ENCODE results near the gene MYO3B. TPM values are rescaled to one million over a fixed set of nuclear protein-coding genes. Genes with fewer than 3 reads are reported as not detected.

The MYO3B gene
- total RNA-seq, 1 donor from 2014 or later: 0.22 TPM

DNA sequence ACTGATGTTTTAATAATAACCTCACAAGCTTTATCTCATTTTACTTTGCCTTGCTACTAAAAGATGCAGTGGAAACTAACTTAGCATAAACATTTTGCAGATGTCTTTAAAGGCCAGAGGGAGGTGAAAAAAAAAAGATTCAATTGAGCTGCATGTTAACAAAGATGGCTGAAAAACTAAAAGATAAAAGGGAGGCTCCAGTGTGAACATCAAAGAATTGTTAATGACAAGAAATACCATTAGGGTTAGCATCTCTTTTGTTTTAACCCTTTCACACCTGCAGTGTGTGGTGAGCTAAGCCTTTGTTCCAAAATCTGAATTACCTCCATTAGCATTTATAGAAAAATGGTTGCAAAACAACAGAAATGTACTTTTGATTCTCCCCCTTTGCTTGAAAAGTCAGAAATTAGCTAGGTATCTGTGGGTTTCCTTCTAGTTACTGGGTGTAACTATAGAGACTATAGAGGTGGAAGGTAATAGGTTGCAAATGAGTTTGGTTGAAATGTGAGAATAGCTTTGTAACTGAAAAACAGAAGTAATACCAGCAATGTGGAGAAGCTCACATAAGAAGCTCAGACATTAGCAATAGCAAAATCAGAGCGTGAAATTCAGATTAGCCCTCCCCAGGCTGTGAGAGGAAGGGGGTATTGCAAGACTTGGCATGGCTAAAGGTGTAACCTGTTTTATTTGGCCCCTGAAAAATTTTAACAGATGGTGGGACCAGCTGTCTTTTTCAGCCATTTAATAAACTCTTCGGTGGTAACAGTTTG is 502.4 kb downstream of the MYO3B start:
- Mint-ChIP-seq H3K4me1 (ENCODE audit: low read depth, unreplicated experiment) (peaks cover 22% of the 10 kb centered on the region), H3K9me3 (ENCODE audit: unreplicated experiment) (peaks cover 1% of the 10 kb centered on the region), H3K27me3 (ENCODE audit: unreplicated experiment) (no peaks in the 10 kb centered on the region), H3K4me3 (ENCODE audit: unreplicated experiment) (no peak overlapping the region), H3K27ac (ENCODE audit: unreplicated experiment) (no peak overlapping the region), H3K36me3 (ENCODE audit: unreplicated experiment) (no peaks in the 10 kb centered on the region)
- DNase-seq: no peak
- TF ChIP-seq, protein P1, sequence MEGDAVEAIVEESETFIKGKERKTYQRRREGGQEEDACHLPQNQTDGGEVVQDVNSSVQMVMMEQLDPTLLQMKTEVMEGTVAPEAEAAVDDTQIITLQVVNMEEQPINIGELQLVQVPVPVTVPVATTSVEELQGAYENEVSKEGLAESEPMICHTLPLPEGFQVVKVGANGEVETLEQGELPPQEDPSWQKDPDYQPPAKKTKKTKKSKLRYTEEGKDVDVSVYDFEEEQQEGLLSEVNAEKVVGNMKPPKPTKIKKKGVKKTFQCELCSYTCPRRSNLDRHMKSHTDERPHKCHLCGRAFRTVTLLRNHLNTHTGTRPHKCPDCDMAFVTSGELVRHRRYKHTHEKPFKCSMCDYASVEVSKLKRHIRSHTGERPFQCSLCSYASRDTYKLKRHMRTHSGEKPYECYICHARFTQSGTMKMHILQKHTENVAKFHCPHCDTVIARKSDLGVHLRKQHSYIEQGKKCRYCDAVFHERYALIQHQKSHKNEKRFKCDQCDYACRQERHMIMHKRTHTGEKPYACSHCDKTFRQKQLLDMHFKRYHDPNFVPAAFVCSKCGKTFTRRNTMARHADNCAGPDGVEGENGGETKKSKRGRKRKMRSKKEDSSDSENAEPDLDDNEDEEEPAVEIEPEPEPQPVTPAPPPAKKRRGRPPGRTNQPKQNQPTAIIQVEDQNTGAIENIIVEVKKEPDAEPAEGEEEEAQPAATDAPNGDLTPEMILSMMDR (IDR thresholded peaks at IDR 0.05; ENCODE audit: partially characterized antibody, unreplicated experiment): no peak

DNA sequence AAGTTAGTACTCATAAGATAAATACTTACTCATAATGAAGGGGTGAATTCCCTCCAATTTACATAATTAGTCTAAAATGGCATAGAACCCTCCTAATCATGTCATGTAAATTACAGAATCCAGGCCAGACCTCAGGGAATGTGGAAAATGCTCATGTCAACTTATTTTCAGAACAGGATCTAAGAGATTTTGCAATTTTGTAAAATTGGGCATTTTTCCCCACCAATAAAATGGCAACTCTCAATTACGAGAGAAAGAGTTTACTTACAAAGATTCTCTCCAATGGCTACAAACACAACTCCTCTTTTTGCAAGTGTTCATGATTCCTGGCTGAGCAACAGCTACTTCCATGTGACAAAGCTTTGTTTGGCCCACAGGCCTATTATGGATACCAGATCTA is 503.4 kb downstream of the MYO3B start:
- TF ChIP-seq, protein P1 (IDR thresholded peaks at IDR 0.05; ENCODE audit: partially characterized antibody, unreplicated experiment): no peak
- no peaks in the 10 kb centered on the region for H3K27me3 Mint-ChIP-seq (ENCODE audit: unreplicated experiment)
- H3K9me3 Mint-ChIP-seq (ENCODE audit: unreplicated experiment): peaks cover 1% of the 10 kb centered on the region
- no peaks in the 10 kb centered on the region for H3K36me3 Mint-ChIP-seq (ENCODE audit: unreplicated experiment)
- peaks cover 27% of the 10 kb centered on the region for H3K4me1 Mint-ChIP-seq (ENCODE audit: low read depth, unreplicated experiment)
- no peak overlapping the region for H3K4me3 Mint-ChIP-seq (ENCODE audit: unreplicated experiment)
- H3K27ac Mint-ChIP-seq (ENCODE audit: unreplicated experiment): no peak overlapping the region
- DNase-seq: no peak

DNA sequence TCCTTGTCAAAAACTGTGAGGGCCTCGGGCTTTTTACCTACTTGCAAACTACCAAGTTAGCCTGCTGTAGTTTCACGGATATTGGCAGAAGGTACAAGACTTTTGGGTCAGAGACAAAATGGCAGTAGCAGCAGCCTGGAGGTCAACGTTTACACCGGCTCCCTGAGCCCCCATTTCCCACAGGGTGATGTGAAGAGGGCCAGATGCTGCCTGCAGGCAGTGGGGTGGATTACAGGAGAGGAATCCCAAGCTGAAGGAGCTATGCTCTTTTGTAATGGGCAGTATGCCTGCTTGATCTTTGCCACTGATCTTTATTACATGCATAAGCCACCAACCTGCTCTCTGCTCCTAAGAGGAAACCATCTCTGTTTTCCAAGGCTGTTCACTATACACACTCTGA is 507.6 kb downstream of the MYO3B start:
- no peak overlapping the region for H3K4me3 Mint-ChIP-seq (ENCODE audit: unreplicated experiment)
- peaks cover 3% of the 10 kb centered on the region for H3K9me3 Mint-ChIP-seq (ENCODE audit: unreplicated experiment)
- no peaks in the 10 kb centered on the region for H3K27me3 Mint-ChIP-seq (ENCODE audit: unreplicated experiment)
- H3K27ac Mint-ChIP-seq (ENCODE audit: unreplicated experiment): peak overlapping the region; percentile 44
- peak; percentile 42 for DNase-seq
- TF ChIP-seq, protein P1 (IDR thresholded peaks at IDR 0.05; ENCODE audit: partially characterized antibody, unreplicated experiment): no peak
- no peaks in the 10 kb centered on the region for H3K36me3 Mint-ChIP-seq (ENCODE audit: unreplicated experiment)
- peaks cover 16% of the 10 kb centered on the region for H3K4me1 Mint-ChIP-seq (ENCODE audit: low read depth, unreplicated experiment)

DNA sequence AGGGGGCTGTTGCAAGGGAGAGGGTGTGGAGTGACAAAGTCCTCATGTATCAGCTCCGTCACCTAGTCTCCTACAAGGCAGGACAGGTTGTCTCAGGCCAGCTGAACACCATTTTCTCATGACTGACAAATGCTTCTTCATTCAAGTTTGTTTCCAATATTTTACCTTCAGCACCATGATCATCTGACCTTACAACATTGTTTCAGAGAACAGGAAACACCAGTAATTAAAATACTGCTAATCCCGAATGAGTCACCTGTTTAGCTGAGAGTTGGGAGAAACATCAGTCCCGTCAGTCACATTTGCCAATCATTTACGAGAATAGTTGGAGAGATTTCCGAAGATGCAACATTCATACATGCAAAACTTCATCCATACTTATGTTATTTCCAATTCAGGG is 511.5 kb downstream of the MYO3B start:
- peaks cover 12% of the 10 kb centered on the region for H3K4me1 Mint-ChIP-seq (ENCODE audit: low read depth, unreplicated experiment)
- H3K27me3 Mint-ChIP-seq (ENCODE audit: unreplicated experiment): peaks cover 2% of the 10 kb centered on the region
- no peaks in the 10 kb centered on the region for H3K36me3 Mint-ChIP-seq (ENCODE audit: unreplicated experiment)
- no peak for DNase-seq
- H3K4me3 Mint-ChIP-seq (ENCODE audit: unreplicated experiment): no peak overlapping the region
- no peak overlapping the region for H3K27ac Mint-ChIP-seq (ENCODE audit: unreplicated experiment)
- peaks cover 5% of the 10 kb centered on the region for H3K9me3 Mint-ChIP-seq (ENCODE audit: unreplicated experiment)
- TF ChIP-seq, protein P1 (IDR thresholded peaks at IDR 0.05; ENCODE audit: partially characterized antibody, unreplicated experiment): no peak

DNA sequence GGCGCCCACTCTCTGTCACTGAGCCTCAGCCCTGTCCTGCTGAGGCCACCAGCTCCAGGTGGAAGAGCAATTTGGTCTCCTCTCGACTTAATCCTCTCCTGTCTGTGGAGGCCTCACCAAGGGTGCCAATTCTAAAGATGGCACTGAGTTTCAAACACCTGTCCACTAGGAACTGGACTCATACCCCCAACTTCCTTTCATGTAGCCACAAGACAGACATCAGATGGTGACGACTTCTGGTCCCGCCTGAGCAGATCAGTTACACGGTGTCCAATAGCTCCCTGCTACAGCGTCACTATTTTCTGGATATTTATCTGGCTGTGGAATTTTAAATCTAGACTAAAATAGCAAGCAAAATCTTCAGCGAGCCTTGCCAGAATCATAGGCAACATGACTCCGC is 512.7 kb downstream of the MYO3B start:
- Mint-ChIP-seq H3K36me3 (ENCODE audit: unreplicated experiment) (no peaks in the 10 kb centered on the region), H3K9me3 (ENCODE audit: unreplicated experiment) (peaks cover 3% of the 10 kb centered on the region), H3K4me3 (ENCODE audit: unreplicated experiment) (no peak overlapping the region), H3K27me3 (ENCODE audit: unreplicated experiment) (peaks cover 2% of the 10 kb centered on the region), H3K27ac (ENCODE audit: unreplicated experiment) (no peak overlapping the region), H3K4me1 (ENCODE audit: low read depth, unreplicated experiment) (peaks cover 7% of the 10 kb centered on the region)
- TF ChIP-seq, protein P1 (IDR thresholded peaks at IDR 0.05; ENCODE audit: partially characterized antibody, unreplicated experiment): no peak
- DNase-seq: no peak
